Tibial nerve (tissue), 3 donors: Measurements from ENCODE around the gene STAC.

Experiments
- CTCF ChIP-seq, 5 experiments: fragments of 200-600 bp in 3 of 5; fragments of 450-650 bp in 2 of 5; sonication (generic) in 3 of 5; IDR thresholded peaks; one replicate each; pipeline ENCODE4 v1.5.1; 2016 to 2019; ENCODE audit warnings: antibody characterized with exemption in 5 of 5, mild to moderate bottlenecking in 3 of 5, moderate library complexity in 2 of 5
- POLR2A ChIP-seq, 2 donors: fragments of 450-650 bp; IDR thresholded peaks; one replicate each; pipeline ENCODE4 v1.6.1; 2017; ENCODE audit warnings: antibody characterized with exemption in 2 of 2, mild to moderate bottlenecking in 2 of 2, moderate library complexity in 2 of 2

DNA sequence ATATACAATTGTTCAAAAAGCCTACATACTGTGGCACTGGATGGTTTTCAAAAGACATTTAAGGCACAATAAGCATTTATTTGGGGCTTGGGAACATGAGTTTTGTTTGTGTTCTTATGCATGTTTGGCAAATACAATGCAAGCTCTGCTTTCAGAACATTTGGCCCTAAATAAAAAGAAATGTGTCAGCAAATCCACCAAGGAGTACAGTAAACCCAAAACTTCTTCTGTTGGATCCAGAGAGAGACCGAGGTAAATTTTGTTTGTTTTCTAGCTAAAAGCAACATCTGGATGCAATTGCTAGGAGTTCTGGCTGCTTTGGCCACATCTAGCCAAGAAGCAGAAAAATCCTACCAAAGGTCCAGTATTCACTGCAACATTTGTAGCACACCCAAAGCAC, 215.2 kb downstream of the STAC start:
- TF ChIP-seq CTCF (IDR thresholded peaks at IDR 0.05), result no peak
- no peak for TF ChIP-seq POLR2A (IDR thresholded peaks at IDR 0.05)
